GM13977 (cell line): ENCODE results near the gene AOAH.

ENCODE experiments used
- DNase-seq: peaks from one replicate; pipeline ENCODE4 v3.0.0; 2012; ENCODE audit warnings: low spot score
- in situ Hi-C: fragments of 300-500 bp; cut with MboI; formaldehyde crosslinking; loops from one replicate; pipeline ENCODE4 v1.12.0; 2022; ENCODE audit warnings: low sequenced_read_pairs, low pct_unique_long_range_greater_than_20kb, mixed read lengths, inconsistent platforms; ENCODE audit not compliant: unreplicated experiment
- TF ChIP-seq, protein P1 (sequence below): IDR thresholded peaks from 2 replicates; pipeline ENCODE4 v1.5.1; 2012; ENCODE audit warnings: mild to moderate bottlenecking, control low read depth; ENCODE audit not compliant: insufficient read depth; ENCODE audit errors: extremely low read depth, missing control alignments

The AOAH gene, protein sequence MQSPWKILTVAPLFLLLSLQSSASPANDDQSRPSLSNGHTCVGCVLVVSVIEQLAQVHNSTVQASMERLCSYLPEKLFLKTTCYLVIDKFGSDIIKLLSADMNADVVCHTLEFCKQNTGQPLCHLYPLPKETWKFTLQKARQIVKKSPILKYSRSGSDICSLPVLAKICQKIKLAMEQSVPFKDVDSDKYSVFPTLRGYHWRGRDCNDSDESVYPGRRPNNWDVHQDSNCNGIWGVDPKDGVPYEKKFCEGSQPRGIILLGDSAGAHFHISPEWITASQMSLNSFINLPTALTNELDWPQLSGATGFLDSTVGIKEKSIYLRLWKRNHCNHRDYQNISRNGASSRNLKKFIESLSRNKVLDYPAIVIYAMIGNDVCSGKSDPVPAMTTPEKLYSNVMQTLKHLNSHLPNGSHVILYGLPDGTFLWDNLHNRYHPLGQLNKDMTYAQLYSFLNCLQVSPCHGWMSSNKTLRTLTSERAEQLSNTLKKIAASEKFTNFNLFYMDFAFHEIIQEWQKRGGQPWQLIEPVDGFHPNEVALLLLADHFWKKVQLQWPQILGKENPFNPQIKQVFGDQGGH

DNA sequence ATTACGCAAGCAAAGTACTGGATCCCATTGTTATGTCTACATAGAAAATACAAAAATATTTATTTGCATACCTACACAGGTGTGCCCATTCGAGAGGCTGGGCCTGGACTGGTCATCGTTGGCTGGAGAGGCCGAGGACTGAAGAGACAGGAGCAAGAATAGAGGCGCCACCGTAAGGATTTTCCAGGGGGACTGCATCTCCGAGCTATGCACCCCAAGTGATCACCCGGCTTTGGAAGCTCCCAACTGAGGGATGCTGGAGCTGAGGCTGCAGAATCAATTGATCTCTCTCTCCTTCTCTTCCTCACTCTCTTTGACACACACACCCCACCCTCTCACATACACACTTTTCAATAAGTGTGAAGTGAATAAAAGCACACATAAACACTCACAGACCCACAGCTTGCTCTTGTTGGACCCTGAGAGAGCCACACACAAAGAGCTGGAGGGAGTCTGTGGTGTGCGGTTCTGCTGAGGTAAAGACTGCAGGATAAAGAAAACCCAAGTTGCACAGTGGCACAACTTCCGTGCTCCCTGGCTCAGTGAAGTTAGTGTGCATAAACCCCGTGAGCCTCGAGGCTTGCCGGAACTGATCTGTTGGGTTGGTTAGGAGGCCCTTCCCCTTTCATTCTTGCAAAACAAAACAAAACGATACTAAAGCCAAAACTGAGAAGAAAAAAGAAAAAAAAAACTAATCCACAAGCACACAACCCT is at the start of gene AOAH:
Gene AOAH (minus strand): TSS at position 544 of the 714 bp plus-strand sequence. CDS start 346 bp downstream, at position 198.
- TF ChIP-seq, protein P1, sequence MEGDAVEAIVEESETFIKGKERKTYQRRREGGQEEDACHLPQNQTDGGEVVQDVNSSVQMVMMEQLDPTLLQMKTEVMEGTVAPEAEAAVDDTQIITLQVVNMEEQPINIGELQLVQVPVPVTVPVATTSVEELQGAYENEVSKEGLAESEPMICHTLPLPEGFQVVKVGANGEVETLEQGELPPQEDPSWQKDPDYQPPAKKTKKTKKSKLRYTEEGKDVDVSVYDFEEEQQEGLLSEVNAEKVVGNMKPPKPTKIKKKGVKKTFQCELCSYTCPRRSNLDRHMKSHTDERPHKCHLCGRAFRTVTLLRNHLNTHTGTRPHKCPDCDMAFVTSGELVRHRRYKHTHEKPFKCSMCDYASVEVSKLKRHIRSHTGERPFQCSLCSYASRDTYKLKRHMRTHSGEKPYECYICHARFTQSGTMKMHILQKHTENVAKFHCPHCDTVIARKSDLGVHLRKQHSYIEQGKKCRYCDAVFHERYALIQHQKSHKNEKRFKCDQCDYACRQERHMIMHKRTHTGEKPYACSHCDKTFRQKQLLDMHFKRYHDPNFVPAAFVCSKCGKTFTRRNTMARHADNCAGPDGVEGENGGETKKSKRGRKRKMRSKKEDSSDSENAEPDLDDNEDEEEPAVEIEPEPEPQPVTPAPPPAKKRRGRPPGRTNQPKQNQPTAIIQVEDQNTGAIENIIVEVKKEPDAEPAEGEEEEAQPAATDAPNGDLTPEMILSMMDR: no peak
- DNase-seq: peak; percentile 37
- in situ Hi-C loops: no loop called here

DNA sequence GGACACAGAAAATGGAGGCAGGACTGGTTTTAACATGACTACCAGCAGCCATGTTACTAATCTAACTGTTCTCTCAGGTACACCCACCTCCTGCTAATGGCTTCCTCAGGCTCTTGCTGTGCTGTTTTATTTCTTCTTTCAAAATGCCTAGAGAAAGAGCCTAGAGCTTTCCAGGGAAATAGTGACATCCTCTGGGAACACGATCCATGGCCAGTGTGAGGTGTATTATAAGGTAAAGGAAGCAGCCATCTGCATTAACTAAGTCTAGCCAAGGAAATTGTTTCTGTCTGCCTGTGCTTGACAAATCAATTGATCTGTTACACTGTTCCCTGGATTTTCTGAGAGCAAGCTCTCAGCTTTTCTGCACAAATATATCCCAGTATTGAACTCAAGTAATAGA is 42.2 kb upstream of the AOAH start:
- TF ChIP-seq, protein P1: no peak
- in situ Hi-C loops: no loop called here
- DNase-seq: no peak

DNA sequence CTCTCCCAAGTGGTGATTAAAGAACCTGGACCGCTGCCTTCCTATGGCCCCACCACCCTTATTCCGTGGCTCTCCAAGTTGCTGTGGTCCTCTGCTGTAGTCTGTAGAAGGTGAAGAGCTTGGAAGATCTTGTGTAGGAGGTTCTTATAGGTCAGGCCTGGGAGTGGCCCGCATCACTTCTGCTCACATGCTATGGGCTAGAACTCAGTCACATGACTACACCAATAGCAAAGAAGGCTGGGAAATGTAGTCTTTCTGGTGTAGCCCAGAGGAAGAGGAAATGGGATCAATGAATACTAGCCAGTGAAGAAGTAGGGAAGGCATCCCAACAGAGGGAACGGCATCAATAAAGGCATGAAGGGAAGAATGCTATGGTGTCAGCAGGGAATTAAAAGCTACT is 41.3 kb upstream of the AOAH start:
- in situ Hi-C loops: no loop called here
- no peak for DNase-seq
- TF ChIP-seq, protein P1: no peak

DNA sequence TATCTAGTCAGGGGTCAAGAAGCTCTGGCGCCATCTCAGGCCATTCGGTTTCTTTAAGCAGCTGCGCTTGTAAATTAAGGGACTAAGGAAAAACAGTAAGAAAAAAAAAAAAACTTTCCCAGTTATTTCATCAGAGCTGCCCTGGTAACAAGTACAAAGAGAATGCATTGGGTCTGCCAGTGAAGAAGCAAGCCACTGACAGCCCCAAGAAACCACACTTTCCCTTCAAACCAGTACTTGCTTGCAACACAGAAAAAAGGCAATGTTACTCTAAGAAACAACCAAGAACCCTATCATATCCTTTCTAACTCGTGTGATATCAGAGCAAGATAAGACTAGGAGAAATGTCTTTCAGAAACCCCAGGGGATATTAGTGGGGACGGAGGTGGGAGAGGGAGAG is 40.6 kb upstream of the AOAH start:
- TF ChIP-seq, protein P1: no peak
- in situ Hi-C loops: no loop called here

DNA sequence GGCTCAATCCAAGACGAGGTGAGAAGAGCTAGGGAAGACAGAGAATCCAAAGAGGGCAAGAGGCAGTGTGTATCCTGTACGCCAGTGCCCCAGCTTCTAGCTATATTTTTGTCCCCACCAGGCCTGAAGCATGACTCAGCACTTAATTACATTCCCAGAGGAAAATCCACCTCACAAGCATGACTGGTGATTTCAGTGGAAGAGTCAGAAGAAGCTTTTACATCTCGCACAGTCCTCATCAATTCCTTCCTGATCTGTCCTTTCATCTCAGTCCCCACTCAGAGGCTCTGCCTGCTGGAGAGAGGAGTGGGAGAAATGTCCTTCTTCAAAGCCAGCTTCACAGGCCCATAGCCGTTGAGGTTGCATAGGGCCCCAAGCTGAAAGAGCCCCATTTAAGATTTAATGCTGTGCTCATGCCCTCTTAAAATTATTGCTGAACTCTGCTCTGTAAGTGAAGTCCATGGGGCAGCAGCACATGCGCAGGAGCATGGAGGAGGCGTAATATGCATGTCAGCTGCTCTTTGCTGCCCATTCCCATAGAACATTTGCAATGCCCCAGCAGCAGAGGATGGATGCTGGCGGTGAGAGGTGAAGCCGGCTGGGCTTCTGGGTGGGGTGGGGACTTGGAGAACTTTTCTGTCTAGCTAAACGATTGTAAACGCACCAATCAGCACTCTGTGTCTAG is 39.0 kb upstream of the AOAH start:
- no peak for DNase-seq
- TF ChIP-seq, protein P1: no peak
- in situ Hi-C loops: no loop called here

More for the DNA sequence above, 40.6 kb upstream of the AOAH start:
- no peak for DNase-seq

DNA sequence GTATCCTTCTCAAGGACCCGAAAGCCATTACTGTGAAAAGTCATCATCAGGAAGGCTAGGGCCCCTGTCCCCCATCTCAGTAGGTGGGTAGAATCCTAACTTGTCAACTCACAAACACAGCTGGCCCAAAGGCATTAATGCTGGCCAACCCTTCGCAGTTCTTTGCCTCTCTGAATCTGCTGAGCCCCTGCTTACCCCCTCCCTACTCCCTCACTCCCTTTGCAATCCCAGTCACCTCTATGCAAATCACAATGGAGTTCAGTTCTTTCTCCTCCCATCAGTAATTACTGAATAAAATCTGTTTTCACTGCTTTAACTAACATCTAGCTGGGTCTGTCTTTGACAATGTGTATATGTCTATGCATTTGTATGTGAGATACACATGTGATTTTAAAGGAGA is 38.1 kb upstream of the AOAH start:
- in situ Hi-C loops: no loop called here
- no peak for DNase-seq
- TF ChIP-seq, protein P1: no peak
